Activated gamma-delta T cell (primary cell): ENCODE data around the gene COMMD9.

ENCODE experiments used
- DNase-seq: peaks from one replicate; lab custom pipeline; 2025; lab: John Stamatoyannopoulos, UW

The COMMD9 gene

GRCh38 chr11:36224209-36224882 is 64.9 kb downstream of the COMMD9 start:
- DNase-seq = no peak

GRCh38 chr11:36222831-36223635 is 66.2 kb downstream of the COMMD9 start:
- DNase-seq = no peak
